ENCODE data around the gene RIC8A.

The RIC8A gene

DNA sequence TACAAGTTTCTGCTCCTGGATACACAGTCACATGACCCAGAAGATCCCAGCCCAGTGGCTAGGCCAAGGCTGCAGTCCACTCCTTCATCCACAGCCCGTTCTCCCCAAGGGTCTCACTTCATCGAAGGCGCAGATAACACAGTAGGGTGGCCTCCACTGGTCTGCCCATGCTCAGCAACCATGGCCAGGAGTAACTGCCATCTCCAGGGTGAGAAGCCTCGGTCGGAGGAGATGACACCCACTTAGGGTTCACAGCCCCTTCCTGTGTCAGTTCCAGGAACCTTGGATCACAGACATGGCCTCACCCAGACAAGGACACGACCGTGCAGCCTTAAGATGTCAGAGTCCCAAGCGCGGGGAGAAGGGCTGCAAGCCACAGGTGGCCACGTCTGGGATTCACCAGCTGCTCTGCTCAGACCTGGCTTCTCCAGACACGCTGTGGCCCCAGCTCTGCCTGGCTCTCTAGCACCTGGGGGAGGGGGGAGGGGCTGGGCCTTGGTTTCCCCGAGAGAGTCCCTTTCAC lies 2.9 kb upstream of the RIC8A start:
- no peak for DNase-seq

DNA sequence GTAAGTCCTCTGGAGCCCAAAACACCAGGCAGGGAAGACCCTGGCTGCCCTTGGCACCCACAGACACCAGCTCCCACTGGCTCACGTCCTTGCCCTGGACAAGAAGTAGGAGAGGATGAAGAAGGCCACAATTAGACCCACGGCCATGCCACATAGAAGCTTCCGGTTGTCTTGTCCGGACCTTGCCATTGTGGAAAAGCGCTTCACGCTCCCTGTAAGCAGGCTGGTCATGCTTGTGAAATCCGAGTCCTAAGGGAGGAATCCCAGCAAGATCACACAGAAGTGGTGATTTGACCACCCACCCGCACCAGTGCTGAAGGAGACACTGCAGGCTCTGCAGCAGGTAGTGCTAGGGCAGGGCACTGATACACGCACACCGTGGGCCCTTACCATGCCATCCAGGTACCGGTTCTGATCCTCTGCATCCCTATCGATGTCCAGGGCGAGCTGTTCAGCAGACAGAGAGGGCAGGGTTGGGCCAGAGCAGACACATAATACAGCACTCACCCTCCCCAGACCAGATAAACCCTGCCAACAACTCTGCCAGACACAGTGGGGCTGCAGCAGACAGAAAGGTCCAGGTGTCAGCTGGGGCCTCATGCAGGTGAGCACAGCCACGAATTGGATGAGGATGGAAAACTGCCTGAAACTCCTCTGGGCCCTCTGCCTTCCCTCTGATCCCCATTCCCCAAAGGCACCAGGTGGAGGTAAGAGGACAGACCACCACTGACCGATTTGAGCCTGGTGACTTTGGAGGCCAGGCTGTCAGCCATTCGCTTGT lies 2.1 kb upstream of the RIC8A start:
- no peak for DNase-seq

DNA sequence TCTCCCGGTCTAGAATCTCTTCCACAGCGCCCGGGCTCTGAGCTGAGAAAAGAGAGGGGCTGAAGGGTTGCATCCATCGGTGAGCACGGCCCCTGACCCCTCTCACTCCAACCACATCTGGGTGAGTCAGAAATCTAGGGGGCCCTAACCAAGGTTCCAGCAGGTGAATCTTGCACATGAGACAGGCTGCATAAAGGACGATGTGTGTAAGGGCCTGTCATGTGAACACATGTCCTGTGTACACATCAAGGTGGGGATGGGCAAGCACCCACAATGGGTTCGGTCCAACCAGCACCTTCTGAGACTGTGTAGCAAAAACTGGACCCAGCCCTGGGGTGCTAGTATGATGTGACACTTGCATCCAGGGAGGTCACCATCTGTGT lies 1.5 kb upstream of the RIC8A start:
- no peak for DNase-seq

DNA sequence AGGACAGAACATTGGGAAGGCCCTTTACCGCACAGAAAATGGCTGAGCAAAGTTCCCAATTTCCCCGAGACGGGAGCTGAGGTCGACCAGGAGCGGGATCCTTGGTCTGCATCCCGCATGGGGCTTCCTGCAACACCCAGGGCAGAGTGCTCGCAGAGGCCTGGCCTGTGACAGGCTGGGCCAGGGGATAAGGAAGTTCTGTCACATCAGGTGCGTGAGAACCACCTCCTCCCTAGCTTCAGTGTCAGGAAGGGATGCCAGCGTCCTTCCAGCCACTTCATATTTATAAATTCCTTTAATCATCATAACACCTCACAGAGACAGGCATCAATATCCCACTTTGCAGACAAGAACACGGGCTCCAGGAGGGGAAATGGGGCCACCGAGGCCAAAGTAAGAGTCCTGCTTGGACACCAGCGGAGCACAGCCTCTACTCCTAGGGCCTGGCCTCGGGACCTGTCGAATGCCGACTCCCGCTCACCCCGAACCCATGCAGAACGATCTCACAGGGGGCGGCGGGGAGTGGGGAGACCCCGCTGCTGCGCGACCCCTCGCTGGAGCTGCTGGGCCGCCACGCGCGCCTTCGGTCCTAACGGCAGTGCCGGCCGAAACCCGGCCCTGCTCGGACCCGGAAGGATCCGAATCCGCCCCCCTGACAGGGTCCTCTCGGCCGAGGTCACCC lies 841 bp upstream of the RIC8A start:
- DNase-seq = no peak

DNA sequence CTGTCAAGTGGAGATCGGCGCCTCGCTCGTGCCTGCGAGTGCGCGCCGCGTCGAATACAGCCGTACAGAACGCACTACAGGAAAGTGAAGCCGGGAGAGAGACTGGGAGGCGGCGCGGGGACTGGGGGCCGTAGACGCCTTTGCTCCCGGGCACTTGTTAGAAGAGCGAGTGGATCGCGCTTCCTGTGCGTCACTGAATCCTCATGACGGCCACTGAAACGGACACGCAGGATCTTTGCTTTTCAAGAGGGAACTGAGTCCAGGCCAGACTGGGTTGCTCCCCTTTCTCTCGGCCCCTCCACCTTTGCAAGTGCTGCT lies 314 bp downstream of the RIC8A start:
- DNase-seq = peak; percentile 19

DNA sequence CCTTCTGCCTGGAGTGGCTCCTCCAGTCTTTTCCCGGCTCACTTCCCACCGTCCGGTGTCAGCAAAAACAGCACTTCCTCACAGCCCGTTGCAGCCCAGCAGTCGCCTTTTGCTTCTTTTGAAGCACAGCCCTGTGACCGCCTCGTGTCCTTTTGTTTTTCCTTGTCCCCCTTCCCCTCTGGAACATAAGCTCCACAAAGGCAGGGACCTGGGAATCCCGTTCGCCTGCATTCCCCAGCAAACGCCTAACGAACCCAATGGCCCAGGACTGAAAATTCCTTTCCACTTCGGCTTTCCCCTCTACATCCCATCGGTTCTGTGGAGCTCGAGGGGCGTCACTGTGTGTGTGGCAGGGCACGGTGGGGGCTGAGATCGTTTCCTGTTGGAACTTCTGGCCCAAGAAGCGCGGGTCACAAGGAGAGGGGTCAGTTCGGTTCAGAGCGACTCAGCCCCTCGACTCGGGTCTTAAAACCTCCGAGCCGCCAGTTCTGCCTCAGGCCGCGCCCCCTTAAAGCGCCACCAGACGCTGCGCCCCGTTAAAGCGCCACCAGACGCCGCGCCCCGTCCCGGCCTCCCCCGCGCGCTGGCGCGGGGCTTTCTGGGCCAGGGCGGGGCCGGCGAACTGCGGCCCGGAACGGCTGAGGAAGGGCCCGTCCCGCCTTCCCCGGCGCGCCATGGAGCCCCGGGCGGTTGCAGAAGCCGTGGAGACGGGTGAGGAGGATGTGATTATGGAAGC lies 841 bp downstream of the RIC8A start:
- DNase-seq = peak; percentile 78

DNA sequence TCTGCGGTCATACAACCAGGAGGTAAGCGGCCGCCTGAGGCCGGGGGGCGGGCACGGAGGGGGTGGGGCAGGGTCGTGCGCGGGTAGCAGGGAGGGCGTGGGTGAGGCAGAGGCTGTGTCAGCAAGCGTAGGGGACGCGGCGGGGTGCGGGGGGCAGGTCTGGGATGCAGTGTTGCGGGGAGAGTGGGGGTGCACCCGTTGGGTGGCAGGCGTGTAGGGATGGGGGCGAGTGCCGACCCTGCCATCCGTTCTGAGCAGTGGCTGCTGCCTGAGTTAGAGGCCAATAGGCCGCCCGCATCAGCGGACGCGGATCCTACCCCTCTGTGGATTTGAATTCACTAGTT lies 1.4 kb downstream of the RIC8A start:
- no peak for DNase-seq

DNA sequence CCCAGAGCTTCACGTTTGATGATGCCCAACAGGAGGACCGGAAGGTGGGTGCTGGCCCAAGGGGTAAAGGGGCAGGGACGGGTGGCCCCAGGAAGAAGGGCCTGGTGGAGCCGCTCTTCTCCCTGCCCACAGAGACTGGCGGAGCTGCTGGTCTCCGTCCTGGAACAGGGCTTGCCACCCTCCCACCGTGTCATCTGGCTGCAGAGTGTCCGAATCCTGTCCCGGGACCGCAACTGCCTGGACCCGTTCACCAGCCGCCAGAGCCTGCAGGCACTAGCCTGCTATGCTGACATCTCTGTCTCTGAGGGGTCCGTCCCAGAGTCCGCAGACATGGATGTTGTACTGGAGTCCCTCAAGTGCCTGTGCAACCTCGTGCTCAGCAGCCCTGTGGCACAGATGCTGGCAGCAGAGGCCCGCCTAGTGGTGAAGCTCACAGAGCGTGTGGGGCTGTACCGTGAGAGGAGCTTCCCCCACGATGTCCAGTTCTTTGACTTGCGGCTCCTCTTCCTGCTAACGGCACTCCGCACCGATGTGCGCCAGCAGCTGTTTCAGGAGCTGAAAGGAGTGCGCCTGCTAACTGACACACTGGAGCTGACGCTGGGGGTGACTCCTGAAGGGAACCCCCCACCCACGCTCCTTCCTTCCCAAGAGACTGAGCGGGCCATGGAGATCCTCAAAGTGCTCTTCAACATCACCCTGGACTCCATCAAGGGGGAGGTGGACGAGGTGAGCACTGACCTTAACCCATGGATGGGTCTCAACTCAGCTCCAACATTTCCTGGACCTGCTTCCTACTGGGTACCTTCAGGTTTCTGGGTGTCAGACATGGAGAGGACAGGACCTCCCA lies 2.0 kb downstream of the RIC8A start:
- DNase-seq = no peak

DNA sequence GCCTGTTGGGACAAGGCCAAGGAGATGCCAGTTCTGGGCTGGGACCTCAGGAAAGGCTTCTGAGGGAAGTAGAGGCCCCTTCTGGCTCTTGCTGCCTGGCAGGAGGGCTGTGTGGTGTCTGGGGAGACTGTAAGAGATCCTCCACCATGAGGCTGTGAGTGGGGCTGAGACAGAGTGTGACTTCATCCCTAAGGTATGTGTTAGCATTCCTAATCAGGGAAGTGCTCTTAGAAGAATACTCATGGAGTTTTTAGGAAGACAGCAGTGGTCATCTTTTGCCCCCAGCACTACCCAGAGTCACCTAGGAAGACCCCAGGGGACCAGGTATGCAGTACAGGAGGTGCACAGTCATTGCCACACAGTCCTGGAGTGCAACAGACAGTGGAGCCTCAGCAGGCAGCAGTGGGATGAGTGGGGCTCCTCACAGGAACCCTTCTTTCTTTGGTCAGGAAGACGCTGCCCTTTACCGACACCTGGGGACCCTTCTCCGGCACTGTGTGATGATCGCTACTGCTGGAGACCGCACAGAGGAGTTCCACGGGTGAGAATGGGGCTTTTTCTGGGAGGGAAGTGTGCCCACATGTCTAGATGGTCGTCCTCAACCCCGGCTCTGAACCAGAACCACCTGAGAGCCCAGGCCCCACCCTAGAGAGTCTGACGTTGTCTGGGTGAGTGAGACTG lies 2.8 kb downstream of the RIC8A start:
- DNase-seq = peak; percentile 72

DNA sequence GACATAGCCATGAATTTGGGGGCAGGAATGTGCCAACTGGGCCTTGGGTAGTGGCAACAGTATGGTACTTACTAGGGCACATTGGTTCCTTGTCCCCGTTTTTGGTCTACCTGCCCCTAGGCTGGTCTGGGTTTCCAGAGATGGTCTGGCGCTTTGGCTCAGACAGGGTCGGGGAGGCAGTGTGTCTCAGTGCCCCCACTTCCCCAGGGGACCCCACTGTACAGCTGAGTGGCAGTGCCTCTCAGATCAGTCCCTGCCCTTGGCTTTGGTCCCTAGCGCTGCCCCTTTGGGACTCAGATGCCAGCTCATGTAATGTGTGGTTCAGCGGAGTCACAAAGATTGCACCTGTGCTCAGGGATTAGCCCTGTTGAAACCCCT lies 3.3 kb downstream of the RIC8A start:
- no peak for DNase-seq

DNA sequence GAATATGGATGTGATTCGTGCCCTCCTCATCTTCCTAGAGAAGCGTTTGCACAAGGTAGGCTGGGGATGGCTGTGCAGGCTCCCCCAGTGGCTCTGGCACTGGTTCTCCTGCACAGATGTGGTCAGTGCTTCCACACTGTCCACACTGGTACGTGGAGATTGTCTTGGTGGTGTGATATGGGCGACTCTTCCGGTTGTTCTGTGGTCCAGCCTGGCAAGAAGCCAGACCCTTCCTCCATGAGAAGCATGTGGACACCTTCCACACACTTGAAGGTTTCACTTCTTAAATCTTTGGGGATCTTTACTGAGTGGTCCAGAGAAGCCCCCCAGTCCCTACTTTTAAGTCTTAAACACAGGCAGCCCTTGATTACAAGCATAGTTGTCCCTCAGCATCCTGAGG lies 3.8 kb downstream of the RIC8A start:
- DNase-seq = no peak

DNA sequence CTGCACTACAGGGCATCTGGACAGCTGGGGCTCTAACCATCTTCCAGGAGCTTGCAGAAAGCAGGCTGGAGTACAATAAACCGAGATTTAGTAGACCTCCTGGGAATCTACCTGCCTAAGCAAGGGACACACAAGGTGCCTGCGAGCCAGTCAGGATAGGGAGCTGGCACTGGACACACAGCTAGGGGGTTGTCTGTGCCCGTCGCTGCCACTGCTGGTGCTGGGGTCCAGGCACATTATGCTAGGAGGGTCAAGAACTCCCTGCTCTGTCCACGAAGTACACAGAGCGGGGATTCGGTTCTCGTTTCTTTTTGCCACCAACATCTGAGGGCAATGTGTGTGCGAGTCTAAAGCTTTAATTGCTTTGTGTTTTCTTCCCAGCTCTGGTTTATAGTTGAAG lies 4.2 kb downstream of the RIC8A start:
- no peak for DNase-seq

DNA sequence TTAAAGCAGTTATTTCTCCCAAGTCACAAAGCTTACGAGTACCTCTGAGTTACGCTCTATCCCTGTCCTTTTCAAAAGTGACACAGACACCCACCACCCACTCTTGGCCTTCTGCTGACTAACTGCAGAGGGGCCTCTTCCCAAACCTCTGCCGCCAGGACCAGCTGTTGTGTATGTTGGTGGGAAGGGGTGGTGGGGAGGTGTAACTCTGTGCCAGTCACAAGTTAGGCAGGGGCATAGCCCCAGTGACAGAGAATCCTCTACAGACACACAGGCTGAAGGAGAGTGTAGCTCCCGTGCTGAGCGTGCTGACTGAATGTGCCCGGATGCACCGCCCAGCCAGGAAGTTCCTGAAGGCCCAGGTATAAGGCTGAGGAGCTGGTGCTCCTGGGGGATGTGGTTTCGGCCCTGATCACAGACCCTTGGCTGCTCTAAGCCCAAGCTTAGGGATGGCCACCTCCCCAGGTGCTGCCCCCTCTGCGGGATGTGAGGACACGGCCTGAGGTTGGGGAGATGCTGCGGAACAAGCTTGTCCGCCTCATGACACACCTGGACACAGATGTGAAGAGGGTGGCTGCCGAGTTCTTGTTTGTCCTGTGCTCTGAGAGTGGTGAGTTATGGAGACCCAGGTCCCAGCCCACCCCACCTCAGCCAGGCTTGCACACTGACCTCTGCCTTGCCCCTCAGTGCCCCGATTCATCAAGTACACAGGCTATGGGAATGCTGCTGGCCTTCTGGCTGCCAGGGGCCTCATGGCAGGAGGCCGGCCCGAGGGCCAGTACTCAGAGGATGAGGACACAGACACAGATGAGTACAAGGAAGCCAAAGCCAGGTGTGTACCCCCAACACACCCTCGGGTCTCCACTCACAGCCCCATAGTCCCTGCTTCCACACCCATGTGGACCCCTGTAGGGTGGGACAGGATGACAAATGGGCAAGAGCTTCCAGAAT lies 4.9 kb downstream of the RIC8A start:
- no peak for DNase-seq

DNA sequence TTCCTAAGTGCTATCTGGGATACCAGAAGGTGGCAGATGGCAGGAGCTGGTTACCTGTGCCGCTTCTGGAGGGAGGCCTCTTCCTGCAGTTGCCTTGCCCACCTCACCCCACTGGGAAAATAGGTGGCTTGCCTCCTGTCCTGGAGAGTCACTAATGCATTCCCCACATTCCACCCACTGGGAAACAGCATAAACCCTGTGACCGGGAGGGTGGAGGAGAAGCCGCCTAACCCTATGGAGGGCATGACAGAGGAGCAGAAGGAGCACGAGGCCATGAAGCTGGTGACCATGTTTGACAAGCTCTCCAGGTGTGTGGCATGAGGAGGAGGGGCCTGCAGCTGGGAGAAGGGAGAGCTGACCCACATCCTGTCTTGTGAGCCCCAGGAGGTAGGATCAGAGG lies 5.6 kb downstream of the RIC8A start:
- no peak for DNase-seq

DNA sequence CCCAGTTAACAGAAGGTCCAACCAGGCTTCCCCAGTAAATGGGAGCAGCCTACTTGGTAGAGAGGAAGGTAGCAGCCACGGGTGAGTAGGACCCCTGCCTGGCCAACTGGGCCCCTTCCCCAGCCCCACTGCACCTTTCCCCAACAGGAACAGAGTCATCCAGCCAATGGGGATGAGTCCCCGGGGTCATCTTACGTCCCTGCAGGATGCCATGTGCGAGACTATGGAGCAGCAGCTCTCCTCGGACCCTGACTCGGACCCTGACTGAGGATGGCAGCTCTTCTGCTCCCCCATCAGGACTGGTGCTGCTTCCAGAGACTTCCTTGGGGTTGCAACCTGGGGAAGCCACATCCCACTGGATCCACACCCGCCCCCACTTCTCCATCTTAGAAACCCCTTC lies 6.6 kb downstream of the RIC8A start:
- DNase-seq = no peak

DNA sequence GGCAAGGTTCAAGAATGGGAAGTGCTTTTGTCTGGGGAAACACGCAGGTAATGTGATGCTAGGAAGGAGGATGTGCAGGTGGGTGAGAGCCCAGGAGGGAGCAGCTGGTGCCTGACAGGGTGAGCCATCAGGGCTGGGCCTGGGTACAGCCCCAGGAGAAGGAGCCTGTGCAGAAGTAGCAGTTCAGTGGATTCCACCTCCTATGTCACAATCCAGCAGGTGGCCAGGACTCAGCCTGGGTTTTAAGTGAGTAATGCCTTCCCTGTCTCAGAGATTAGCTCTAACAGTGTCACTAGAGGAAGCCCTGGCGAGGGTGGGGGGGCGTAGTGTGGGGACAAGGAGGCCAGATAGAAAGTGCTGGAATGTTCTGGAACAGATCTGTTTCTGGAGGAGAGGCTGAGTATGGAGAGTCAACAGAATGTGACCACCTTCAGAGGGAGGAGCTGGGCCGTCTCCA lies 8.1 kb downstream of the RIC8A start:
- no peak for DNase-seq

DNA sequence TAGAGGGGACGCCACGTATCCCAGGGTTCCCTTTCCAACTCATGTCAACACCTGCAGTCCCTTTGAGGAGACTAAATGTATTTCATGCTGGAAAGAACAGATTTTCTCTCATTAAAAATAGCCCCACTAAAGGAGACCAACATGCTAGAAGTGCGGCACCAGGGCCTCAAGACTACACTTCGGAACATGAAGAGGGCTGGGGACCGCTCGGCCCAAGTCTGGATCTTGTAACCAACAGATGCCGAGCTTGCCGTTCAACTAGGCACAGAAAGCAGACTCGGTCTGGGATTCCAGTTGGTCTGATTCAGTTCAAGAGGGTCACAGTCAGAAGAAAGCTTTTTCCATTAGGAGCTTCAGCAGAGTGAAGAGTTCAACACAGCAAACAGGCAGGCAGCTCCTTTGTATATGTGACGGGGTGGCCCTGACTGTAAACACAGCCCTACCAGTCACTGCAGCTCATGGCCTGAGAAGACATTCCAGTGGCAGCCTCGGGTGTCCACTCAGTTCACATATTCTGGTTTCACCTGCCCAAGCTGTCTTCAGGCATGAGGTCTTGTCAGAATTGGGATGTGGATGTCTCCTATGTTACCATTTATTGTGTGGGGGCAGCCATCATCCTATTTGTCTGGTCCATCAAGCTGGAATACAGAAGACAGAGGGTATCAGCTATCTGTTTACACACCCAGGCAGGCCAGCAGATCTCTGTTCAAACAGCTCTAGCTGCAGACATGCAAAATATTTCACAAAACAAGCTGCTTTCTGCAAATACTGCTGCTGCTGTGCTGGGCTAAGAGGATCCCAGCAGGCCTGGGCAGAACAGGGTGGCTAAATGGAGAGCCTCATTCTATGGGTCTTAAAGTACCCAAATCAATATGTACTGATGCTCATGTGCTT lies 8.8 kb downstream of the RIC8A start:
- DNase-seq = no peak

DNA sequence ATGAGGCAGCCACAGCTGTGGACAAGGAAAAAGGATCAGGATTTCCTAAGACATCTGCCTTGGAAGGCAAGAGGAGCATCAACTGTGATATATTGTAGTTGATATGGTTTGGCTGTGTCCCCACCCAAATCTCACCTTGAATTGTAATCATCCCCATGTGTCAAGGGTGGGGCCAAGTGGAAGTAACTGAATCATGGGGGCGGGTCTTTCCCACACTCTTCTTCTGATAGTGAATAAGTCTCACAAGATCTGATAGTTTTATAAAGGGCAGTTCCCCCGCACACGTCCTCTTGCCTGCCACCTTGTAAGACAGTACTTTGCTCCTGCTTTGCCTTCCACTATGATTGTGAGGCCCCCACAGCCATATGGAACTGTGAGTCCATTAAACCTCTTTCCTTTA lies 10.2 kb downstream of the RIC8A start:
- no peak for DNase-seq

DNA sequence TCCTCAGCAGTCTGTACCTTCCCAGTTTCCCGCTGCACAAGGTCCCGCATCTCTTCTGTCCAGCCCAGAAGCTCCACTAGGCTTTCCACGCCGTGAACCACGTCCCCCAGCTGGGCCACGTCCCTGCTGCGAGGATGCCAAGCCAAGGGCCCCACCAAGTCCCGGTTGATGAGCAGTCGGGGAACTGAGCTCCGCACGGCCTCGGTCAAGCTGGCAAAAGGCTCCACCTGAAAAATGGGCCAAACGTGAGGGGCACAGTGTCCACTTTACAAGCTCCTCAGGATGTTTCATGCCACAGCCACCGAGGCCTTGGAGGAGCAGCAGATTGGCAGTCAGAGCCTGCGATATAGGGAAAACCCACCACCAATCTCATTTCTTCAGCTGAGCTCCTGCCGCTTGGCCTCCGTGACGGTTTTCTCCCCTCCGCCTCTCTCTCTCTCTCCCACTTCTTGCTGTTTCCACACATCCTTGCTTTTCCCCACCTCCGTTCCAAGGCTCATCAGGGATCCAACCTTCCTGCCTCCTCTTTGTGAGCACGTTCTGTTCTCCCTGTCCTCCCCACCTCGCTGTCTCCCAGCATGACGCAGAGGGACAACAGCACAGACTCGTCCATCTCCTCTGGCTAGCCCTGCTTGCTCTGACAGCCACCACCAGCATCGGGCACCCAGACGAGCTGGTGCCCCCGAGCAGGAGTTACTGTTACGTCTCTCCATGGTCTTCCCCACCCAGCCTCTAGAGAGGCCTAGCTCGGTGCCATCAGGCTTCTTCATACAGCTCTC lies 11.5 kb downstream of the RIC8A start:
- no peak for DNase-seq
